ENCODE data around the gene SAMD9.
"Not testable (repeated sequence)": the region's sequence is repeated elsewhere in the genome, so short reads cannot be mapped to it uniquely, and the experiment has no call there.

SAMD9 gene

GRCh38 chr7:93146036-93146435, 28.3 kb upstream of the SAMD9 start:
- H3K27me3 ChIP-seq (ENCODE audit: control insufficient read depth, insufficient read depth, low read length): no peaks in the 10 kb centered on the region

GRCh38 chr7:93145354-93145753, 27.6 kb upstream of the SAMD9 start:
- Histone ChIP-seq H3K36me3 (ENCODE audit: control insufficient read depth, insufficient read depth, low read length) (peaks cover 6% of the 10 kb centered on the region), H3K4me3 (ENCODE audit: low read length) (no peak overlapping the region)

More at GRCh38 chr7:93146036-93146435, 28.3 kb upstream of the SAMD9 start:
- Histone ChIP-seq H3K9ac (ENCODE audit: low read length) (no peak overlapping the region), H3K4me3 (ENCODE audit: low read length) (no peak overlapping the region), H3K4me1 (ENCODE audit: control insufficient read depth, insufficient read depth, low read length) (peaks cover 11% of the 10 kb centered on the region), H3K36me3 (ENCODE audit: control insufficient read depth, insufficient read depth, low read length) (peaks cover 6% of the 10 kb centered on the region), H3K9me3 (ENCODE audit: control insufficient read depth, low read length) (no peaks in the 10 kb centered on the region)

DNA sequence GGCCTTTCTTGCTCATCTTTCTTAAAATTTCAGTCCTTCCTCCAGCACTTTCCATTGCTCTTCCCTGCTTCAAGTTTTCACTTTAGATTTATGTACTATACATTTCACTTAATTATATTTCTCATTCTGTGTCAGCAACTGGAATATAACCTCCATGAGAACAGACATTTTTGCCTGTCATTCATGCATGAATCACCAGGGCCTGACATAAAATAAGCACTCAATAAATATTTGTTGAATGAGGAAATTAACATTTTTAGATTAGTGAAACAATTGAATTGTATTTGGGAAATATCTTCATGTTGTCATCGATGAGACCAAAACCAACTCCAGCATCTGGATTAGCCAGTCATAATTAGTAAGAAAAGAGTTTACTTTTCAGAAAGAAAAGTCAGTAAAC, 24.3 kb upstream of the SAMD9 start:
- H3K9ac ChIP-seq (ENCODE audit: low read length): no peak overlapping the region
- peaks cover 15% of the 10 kb centered on the region for H3K36me3 ChIP-seq (ENCODE audit: control insufficient read depth, insufficient read depth, low read length)

More at GRCh38 chr7:93145354-93145753, 27.6 kb upstream of the SAMD9 start:
- H3K9me3 ChIP-seq (ENCODE audit: control insufficient read depth, low read length): no peaks in the 10 kb centered on the region
- H3K27me3 ChIP-seq (ENCODE audit: control insufficient read depth, insufficient read depth, low read length): no peaks in the 10 kb centered on the region
- peaks cover 11% of the 10 kb centered on the region for H3K4me1 ChIP-seq (ENCODE audit: control insufficient read depth, insufficient read depth, low read length)
- no peak overlapping the region for H3K9ac ChIP-seq (ENCODE audit: low read length)

GRCh38 chr7:93140582-93141191, 22.9 kb upstream of the SAMD9 start:
- Histone ChIP-seq H3K27me3 (ENCODE audit: control insufficient read depth, insufficient read depth, low read length) (no peaks in the 10 kb centered on the region), H3K4me1 (ENCODE audit: control insufficient read depth, insufficient read depth, low read length) (no peaks in the 10 kb centered on the region), H3K9me3 (ENCODE audit: control insufficient read depth, low read length) (peaks cover 5% of the 10 kb centered on the region), H3K36me3 (ENCODE audit: control insufficient read depth, insufficient read depth, low read length) (peaks cover 15% of the 10 kb centered on the region), H3K9ac (ENCODE audit: low read length) (no peak overlapping the region), H3K4me3 (ENCODE audit: low read length) (no peak overlapping the region)

More for the DNA sequence above, 24.3 kb upstream of the SAMD9 start:
- Histone ChIP-seq H3K9me3 (ENCODE audit: control insufficient read depth, low read length) (peaks cover 5% of the 10 kb centered on the region), H3K4me1 (ENCODE audit: control insufficient read depth, insufficient read depth, low read length) (peaks cover 6% of the 10 kb centered on the region), H3K4me3 (ENCODE audit: low read length) (no peak overlapping the region), H3K27me3 (ENCODE audit: control insufficient read depth, insufficient read depth, low read length) (no peaks in the 10 kb centered on the region)

DNA sequence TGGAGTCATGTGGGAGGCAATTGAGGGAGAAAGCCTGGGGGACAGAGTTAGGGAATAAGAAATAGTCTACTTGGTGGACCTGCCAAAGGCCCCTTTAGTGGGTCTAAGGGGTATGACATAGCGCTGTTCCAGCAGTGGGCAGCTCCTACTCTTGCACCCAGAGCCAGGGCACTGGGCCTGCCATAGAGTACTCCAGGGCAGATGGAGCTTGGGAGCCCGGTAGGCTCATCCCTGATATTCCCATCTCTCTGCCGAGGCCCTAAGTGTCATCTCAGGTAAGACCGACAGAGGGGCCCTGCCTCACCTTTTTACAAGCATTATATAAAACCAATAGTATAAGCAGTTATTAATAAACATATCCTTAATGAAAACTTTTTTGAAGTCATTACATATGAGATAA, 20.8 kb upstream of the SAMD9 start:
- Histone ChIP-seq H3K4me1 (ENCODE audit: control insufficient read depth, insufficient read depth, low read length) (no peaks in the 10 kb centered on the region), H3K36me3 (ENCODE audit: control insufficient read depth, insufficient read depth, low read length) (peaks cover 23% of the 10 kb centered on the region), H3K9ac (ENCODE audit: low read length) (no peak overlapping the region), H3K4me3 (ENCODE audit: low read length) (no peak overlapping the region), H3K9me3 (ENCODE audit: control insufficient read depth, low read length) (peaks cover 17% of the 10 kb centered on the region), H3K27me3 (ENCODE audit: control insufficient read depth, insufficient read depth, low read length) (no peaks in the 10 kb centered on the region)

- H3K9ac ChIP-seq (ENCODE audit: low read length): no peak overlapping the region
- H3K4me1 ChIP-seq (ENCODE audit: control insufficient read depth, insufficient read depth, low read length): no peaks in the 10 kb centered on the region
- H3K36me3 ChIP-seq (ENCODE audit: control insufficient read depth, insufficient read depth, low read length): peaks cover 12% of the 10 kb centered on the region
- H3K4me3 ChIP-seq (ENCODE audit: low read length): no peak overlapping the region
- peaks cover 12% of the 10 kb centered on the region for H3K9me3 ChIP-seq (ENCODE audit: control insufficient read depth, low read length)
- H3K27me3 ChIP-seq (ENCODE audit: control insufficient read depth, insufficient read depth, low read length): no peaks in the 10 kb centered on the region
These were observed 15.2 kb upstream of the SAMD9 start for GRCh38 chr7:93133005-93133404.

- Histone ChIP-seq H3K4me1 (ENCODE audit: control insufficient read depth, insufficient read depth, low read length) (no peaks in the 10 kb centered on the region), H3K9me3 (ENCODE audit: control insufficient read depth, low read length) (peaks cover 12% of the 10 kb centered on the region), H3K4me3 (ENCODE audit: low read length) (no peak overlapping the region), H3K9ac (ENCODE audit: low read length) (no peak overlapping the region), H3K27me3 (ENCODE audit: control insufficient read depth, insufficient read depth, low read length) (no peaks in the 10 kb centered on the region), H3K36me3 (ENCODE audit: control insufficient read depth, insufficient read depth, low read length) (peaks cover 9% of the 10 kb centered on the region)
These were observed 14.4 kb upstream of the SAMD9 start for GRCh38 chr7:93132216-93132615.

DNA sequence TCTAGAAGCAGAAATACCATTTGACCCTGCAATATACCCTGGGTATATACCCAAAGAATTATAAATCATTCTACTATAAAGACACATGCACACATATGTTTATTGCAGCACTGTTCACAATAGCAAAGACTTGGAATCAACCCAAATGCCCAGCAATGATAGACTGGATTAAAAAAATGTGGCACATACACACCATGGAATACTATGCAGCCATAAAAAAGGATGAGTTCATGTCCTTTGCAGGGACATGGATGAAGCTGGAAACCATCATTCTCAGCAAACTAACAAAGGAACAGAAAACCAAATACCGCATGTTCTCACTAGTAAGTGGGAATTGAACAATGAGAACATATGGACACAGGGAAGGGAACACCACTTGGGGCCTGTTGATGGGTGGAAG, 9.2 kb upstream of the SAMD9 start:
- not testable (repeated sequence) for H3K9me3 ChIP-seq (ENCODE audit: control insufficient read depth, low read length); H3K36me3 ChIP-seq (ENCODE audit: control insufficient read depth, insufficient read depth, low read length); H3K4me3 ChIP-seq (ENCODE audit: low read length); H3K27me3 ChIP-seq (ENCODE audit: control insufficient read depth, insufficient read depth, low read length); H3K9ac ChIP-seq (ENCODE audit: low read length); H3K4me1 ChIP-seq (ENCODE audit: control insufficient read depth, insufficient read depth, low read length)

DNA sequence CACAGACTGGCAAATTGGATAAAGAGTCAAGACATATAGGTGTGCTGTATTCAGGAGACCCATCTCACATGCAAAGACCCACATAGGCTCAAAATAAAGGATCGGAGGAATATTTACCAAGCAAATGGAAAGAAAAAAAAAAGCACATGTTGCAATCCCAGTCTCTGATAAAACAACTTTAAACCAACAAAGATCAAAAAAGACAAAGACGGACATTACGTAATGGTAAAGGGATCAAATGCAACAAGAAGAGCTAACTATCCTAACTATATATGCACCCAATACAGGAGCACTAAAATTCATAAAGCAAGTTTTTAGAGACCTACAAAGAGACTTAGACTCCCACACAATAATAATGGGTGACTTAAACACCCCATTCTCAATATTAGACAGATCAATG, 5.8 kb upstream of the SAMD9 start:
- not testable (repeated sequence) for H3K9ac ChIP-seq (ENCODE audit: low read length); H3K36me3 ChIP-seq (ENCODE audit: control insufficient read depth, insufficient read depth, low read length); H3K9me3 ChIP-seq (ENCODE audit: control insufficient read depth, low read length); H3K4me3 ChIP-seq (ENCODE audit: low read length); H3K27me3 ChIP-seq (ENCODE audit: control insufficient read depth, insufficient read depth, low read length); H3K4me1 ChIP-seq (ENCODE audit: control insufficient read depth, insufficient read depth, low read length)

GRCh38 chr7:93120592-93121549, 3.1 kb upstream of the SAMD9 start:
- no peak overlapping the region for H3K4me3 ChIP-seq (ENCODE audit: low read length)
- no peak overlapping the region for H3K9ac ChIP-seq (ENCODE audit: low read length)
- H3K9me3 ChIP-seq (ENCODE audit: control insufficient read depth, low read length): no peaks in the 10 kb centered on the region
- no peaks in the 10 kb centered on the region for H3K36me3 ChIP-seq (ENCODE audit: control insufficient read depth, insufficient read depth, low read length)
- peaks cover 16% of the 10 kb centered on the region for H3K4me1 ChIP-seq (ENCODE audit: control insufficient read depth, insufficient read depth, low read length)
- H3K27me3 ChIP-seq (ENCODE audit: control insufficient read depth, insufficient read depth, low read length): no peaks in the 10 kb centered on the region

- no peak overlapping the region for H3K9ac ChIP-seq (ENCODE audit: low read length)
- H3K27me3 ChIP-seq (ENCODE audit: control insufficient read depth, insufficient read depth, low read length): no peaks in the 10 kb centered on the region
- H3K4me1 ChIP-seq (ENCODE audit: control insufficient read depth, insufficient read depth, low read length): peaks cover 18% of the 10 kb centered on the region
- H3K4me3 ChIP-seq (ENCODE audit: low read length): no peak overlapping the region
- H3K36me3 ChIP-seq (ENCODE audit: control insufficient read depth, insufficient read depth, low read length): no peaks in the 10 kb centered on the region
- H3K9me3 ChIP-seq (ENCODE audit: control insufficient read depth, low read length): no peaks in the 10 kb centered on the region
These were observed 1.6 kb upstream of the SAMD9 start for GRCh38 chr7:93119191-93119905.

DNA sequence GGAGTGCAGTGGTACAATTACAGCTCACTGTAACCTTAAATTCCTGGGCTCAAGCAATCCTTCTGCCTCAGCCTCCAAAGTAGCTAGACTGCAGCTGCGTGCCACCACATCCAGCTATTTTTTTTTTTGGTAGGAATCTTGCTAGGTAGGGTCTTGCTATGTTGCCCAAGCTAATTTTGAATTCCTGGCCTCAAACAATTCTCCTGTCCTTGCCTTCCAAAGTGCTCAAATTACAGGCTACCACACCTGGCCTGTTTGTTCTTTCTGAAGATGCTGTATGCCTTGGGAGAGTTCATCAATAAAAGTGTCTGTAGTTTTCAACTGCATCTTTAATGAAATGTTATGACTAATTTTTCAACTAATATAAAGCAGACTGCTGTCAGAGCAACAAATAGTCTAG, 452 bp downstream of the SAMD9 start:
- Histone ChIP-seq H3K27me3 (ENCODE audit: control insufficient read depth, insufficient read depth, low read length) (no peaks in the 10 kb centered on the region), H3K4me1 (ENCODE audit: control insufficient read depth, insufficient read depth, low read length) (peaks cover 18% of the 10 kb centered on the region), H3K9me3 (ENCODE audit: control insufficient read depth, low read length) (no peaks in the 10 kb centered on the region), H3K9ac (ENCODE audit: low read length) (peak overlapping the region; percentile 52), H3K36me3 (ENCODE audit: control insufficient read depth, insufficient read depth, low read length) (no peaks in the 10 kb centered on the region), H3K4me3 (ENCODE audit: low read length) (peak overlapping the region; percentile 1)
